HG02759 (cell line): ENCODE measurements around the gene ZBTB49.

ENCODE experiments used
- ATAC-seq: cut with Tn5 transposase; IDR thresholded peaks from one replicate; pipeline ENCODE4 v1.9.1; 2021; ENCODE audit warnings: mild to moderate bottlenecking, moderate library complexity; ENCODE audit not compliant: unreplicated experiment

Gene ZBTB49

DNA sequence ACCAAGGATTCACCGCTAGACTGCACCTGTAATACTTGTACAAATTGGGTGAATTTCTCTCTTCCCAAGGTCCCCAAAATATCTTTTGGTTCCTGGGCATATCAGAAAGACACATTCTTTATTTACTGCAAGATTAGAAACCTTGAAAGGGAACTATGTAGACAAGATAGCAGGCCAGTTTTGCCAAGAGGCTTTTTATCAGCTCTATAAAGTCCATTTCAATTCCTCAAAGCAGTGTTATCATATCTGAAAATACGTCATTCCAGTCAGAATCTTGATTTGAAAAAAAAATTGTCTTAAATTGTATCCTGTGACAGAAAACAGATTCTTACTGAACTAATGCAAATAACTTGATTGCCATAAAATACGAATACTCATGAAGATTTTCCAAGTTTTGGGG lies 59.8 kb downstream of the ZBTB49 start:
- no peak for ATAC-seq

DNA sequence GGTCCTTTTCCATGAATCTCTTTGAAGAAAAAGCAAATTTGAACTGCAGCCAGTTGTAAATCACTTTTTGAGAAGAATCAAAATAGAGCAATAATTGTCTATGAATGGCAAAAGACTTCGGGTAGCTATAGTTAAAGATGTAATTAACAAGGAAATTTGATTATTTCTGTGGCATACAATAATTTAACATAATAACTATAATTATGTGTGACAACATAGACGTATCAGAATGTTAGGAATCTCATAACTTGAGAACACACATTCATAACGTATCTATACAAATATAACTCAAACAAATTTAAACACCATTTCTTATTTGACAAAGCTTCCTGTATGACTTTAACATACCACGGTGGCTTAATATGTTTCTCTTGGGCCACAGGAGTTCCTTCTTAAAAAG lies 60.9 kb downstream of the ZBTB49 start:
- ATAC-seq = no peak

DNA sequence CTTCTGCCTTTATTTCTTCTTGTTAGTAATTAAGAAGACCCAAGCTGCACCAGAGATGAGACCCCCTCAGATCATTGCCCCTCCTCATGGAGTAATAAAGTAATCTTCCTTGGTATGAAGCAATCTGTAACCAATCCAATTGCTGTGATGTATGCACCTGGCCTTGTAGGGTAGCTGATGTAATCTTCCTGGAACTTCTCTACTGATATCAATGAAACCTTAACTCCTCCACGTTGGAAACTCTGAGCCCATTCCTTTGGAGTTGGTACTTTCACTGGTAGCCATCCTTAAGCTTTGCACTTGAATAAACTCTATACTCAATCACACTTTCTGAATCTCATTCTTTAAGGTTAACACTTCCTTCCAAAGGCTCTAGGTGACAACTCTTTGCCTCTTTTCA lies 65.3 kb downstream of the ZBTB49 start:
- no peak for ATAC-seq

DNA sequence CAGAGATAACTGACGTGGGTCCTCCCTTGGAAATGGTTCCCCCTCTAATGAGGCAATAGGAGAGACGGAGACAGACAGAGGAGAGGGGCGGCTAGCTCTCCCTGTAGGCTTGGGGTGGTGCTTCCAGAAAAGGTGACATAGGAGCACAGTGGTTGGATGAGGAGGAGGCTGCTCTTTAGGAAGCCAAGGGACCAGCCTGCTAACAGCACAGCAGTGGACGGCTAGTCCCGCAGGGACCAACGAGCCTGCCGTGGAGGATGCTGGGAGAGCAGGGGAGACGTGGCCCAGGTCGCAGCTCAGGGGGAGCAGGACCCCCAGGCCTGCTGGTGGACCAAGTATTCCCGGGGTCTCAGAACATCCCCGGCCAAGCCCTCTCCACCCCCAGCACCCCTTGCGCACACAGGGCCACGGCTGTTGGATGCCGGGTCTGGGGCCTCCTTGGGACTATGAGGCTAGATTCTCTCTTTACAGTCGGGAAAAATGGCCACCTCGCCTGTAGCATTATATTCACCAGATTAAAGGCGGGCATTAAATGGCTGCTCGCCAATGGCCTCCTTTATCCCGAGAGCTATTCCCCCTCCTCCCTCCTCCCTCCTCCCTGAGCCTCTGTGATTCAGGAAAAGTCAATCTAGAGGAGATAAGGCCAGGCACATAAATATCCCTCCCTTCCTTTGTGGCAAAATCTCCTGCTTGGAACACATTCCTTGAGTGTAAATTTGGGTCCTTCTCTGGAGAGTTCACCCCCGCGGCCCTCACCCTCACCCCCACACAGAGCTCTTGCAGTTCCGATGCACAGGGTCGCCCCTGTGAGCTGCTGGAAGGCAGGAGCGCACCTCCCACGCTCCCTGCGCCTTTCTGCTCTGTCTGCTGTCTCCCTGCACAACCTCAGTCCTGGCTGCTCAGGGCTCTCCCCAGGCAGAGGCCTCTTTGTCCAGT lies 66.3 kb downstream of the ZBTB49 start:
- ATAC-seq = no peak

DNA sequence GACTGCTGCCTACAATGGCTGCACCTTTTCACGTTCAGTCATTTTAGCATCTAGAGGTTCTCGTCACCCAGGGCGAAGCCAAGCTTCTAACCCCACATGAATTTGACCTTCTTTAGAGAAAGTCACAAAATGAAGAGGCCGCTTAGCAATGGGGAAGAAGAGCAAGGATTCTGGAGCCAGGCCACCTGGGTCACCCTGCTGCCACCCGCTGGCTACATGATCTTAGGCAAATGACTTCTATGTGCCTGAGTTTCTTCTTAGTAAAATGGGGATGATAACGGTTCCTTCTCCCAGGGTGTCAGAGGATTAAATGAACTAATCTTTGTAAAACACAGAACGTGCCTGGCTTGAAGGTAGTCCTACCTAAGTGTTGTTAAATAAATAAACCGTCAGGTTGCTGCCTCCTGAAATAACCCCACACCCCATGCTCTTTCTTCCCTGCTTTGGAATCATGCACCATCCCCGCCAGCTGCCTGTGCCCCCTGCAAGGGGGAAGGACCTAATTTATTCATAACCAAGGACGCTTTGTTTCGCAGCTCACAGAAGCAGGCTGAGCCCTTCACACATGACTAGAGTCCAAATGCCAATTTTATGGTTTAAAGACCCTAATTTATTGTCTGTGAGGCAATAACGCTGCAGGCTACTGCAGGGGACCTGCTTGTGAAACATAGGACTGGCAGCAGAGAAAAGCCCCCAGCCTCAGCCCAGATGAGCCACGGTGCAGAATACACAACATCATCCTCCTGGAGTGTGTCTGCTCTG lies 68.2 kb downstream of the ZBTB49 start:
- ATAC-seq = no peak

DNA sequence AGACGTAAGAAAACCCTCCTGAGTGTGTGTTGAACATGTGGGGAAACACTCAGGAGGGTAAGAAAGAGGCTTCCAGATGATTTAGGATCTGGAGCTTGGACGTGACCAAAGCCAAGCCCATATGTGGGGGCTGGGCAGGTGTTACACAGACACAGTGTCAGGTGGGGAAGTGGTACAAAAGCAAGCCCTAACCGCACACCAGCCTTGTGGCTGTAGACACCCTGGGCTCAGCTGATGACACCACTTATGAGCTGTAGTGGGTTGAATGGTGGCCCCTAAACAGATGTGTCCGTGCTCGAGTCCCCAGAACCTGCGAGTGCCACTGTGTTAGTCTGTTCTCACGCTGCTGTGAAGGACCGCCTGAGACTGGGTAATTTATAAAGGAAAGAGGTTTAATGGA lies 71.8 kb downstream of the ZBTB49 start:
- ATAC-seq = no peak

DNA sequence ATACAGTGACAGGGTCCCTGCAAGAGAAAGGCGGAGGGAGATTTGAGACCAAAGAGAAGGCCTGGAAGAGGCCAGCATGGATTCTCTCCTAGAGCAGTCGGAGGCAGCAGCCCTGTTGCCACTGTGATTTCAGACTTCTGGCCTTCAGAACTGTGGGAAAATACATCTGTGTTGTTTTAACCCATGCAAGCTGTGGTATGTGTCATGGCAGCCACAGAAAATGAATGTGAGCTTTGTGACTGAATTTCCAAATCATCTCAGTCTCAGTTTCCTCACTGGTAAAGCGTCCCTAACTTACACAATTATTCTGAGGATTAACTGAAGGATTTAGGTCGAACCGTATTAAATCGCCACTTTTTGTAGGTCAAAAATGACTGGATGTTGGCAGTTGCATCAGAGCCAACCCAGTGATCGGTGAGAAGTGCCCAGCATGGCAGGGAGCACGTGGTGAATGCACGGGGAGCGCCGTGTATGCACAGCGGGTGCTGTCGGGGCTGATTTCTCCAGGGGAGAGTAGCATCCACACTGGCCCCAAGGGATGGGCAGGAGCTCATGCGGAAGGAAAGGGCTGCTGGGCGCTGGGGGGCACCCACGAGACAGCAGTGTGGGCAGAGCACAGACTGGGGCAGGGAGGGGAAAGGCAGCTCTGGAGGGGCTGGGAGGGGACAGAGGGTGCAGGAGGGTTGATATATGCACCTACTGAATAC lies 73.1 kb downstream of the ZBTB49 start:
- no peak for ATAC-seq

DNA sequence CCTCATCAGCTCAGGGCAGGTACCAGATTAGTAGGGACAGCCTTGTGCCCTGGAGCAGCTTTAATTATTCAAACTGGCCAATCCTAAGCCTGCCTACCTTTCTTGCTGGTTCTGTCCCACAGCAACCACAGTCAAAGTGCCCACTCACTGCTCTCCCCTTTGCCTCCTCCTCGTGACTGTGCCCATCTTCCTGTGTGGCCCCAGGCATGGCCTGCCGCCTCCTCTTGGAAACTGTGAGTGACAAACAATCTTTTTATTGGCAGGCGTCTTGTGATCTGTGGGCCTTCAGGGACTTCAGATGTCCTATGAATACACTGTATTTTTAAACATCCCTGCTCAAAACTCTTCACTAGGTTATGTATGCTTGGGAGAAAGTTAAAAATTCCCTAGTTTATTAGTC lies 74.0 kb downstream of the ZBTB49 start:
- ATAC-seq = no peak

DNA sequence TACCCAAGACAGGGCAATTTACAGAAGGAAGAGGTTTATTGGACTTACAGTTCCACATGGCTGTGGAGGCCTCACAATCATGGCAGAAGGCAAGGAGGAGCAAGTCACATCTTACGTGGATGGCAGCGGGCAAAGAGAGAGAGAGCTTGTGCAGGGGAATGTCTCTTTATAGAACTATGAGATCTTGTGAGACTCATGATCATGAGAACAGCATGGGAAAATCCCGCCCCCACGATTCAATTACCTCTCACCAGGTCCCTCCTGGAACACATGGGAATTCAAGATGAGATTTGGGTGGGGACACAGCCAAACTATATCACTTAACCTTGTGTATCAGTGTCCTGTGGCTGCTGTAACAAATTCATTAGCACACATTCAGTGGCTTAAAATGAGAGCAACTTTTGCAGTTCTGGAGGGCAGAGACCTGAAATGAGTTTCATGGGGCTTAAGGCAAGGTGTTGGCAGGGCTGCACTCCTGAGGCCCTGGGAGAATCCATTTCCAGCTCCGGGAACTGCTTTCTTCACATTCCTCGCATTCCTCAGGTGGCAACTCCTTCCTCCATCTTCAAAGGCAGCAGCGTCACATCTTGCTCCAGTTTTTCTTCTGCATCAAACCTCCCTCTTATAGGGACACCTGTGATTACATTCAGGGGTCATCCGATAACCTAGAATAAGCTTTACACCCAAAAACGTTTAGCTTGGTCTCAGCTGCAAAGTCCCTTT lies 74.6 kb downstream of the ZBTB49 start:
- ATAC-seq = no peak

DNA sequence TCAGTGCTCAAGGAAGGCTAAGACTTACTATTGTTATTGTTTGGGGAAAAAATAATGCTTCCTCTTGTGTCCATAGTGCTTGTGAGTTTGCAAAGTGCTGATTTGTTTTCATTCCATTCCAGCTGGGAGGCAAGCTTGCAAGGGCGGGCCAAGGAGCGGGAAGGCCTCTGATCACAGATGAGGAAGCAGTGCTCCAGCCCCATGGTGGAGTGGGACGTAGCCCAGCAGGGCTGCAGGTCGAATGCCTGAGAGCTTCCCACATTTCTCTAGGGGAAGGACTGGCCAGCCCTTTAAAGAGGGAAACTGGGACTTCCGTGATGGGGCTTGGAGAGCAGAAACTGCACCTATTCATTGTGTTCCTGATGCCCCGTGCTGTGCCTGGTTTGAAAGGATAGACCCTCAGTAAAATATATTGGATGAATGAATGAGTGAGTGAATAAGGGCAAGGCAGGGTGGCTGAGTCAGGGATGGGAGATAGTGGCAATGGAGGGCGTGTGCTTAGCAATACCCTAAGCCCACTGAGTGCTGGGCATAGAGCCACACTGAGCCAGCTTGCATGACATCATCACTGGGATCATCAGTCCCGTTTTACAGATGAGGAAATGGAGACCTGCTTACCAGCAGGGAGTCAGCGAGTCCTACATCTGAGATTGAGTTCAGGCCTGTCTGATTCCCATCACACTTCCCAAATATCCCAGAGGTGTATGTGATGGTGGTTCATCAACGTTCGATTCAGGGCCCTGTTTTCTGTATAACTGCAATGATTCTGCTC lies 78.9 kb downstream of the ZBTB49 start:
- ATAC-seq = no peak
